Neural progenitor cell (in vitro differentiated cells): Measurements from ENCODE around the gene ZFAND3. TPM values are rescaled to one million over a fixed set of nuclear protein-coding genes. Genes with fewer than 3 reads are reported as not detected.

Experiments used
- DNase-seq: peaks from one replicate; pipeline ENCODE4 v3.0.0-alpha.2; 2016; ENCODE audit warnings: low spot score
- H2AFZ ChIP-seq: fragments of 200-600 bp; sonication (generic); replicated peaks from 2 replicates; pipeline ENCODE4 v1.6.1; 2016; ENCODE audit warnings: antibody characterized with exemption
- H3F3A ChIP-seq: fragments of 200-600 bp; sonication (generic); 2 replicates; pipeline ENCODE4 v1.6.1; 2016; ENCODE audit warnings: antibody characterized with exemption, low read depth
- H3K27ac ChIP-seq: fragments of 200-600 bp; sonication (generic); 2 replicates; pipeline ENCODE4 v1.5.1; 2016; ENCODE audit warnings: mild to moderate bottlenecking
- H3K27me3 ChIP-seq: fragments of 200-600 bp; sonication (generic); 2 replicates; pipeline ENCODE4 v1.6.1; 2016; ENCODE audit warnings: mild to moderate bottlenecking, moderate library complexity
- H3K36me3 ChIP-seq: fragments of 200-600 bp; sonication (generic); 2 replicates; pipeline ENCODE4 v1.5.1; 2016
- H3K4me1 ChIP-seq: fragments of 200-600 bp; sonication (generic); 2 replicates; pipeline ENCODE4 v1.6.1; 2016; ENCODE audit warnings: mixed run types
- H3K4me2 ChIP-seq: fragments of 200-600 bp; sonication (generic); 2 replicates; pipeline ENCODE4 v1.6.1; 2016
- H3K4me3 ChIP-seq: fragments of 200-600 bp; sonication (generic); 2 replicates; pipeline ENCODE4 v1.5.1; 2016
- H3K79me2 ChIP-seq: fragments of 200-600 bp; sonication (generic); 2 replicates; pipeline ENCODE4 v1.6.1; 2016; ENCODE audit warnings: low read depth
- H3K9ac ChIP-seq: fragments of 200-600 bp; sonication (generic); 2 replicates; pipeline ENCODE4 v1.6.1; 2016
- H3K9me3 ChIP-seq: fragments of 200-600 bp; sonication (generic); 2 replicates; pipeline ENCODE4 v1.5.1; 2016; ENCODE audit warnings: low read depth
- H4K20me1 ChIP-seq: fragments of 200-600 bp; sonication (generic); 2 replicates; pipeline ENCODE4 v1.6.1; 2016; ENCODE audit warnings: low read depth
- H3K27ac Mint-ChIP-seq: 3 replicates; pipeline ENCODE4 v1.8.0; 2021; ENCODE audit warnings: mixed read lengths
- H3K27me3 Mint-ChIP-seq: 2 replicates; pipeline ENCODE4 v1.8.0; 2022; ENCODE audit warnings: low read depth, mild to moderate bottlenecking, inconsistent platforms, moderate library complexity, mixed read lengths; ENCODE audit not compliant: insufficient read depth
- H3K36me3 Mint-ChIP-seq: 3 replicates; pipeline ENCODE4 v1.8.0; 2021; ENCODE audit warnings: mixed read lengths
- H3K4me1 Mint-ChIP-seq: 3 replicates; pipeline ENCODE4 v1.8.0; 2021; ENCODE audit warnings: mixed read lengths
- H3K4me3 Mint-ChIP-seq: 3 replicates; pipeline ENCODE4 v1.8.0; 2021; ENCODE audit warnings: mild to moderate bottlenecking, moderate library complexity, mixed read lengths
- H3K9me3 Mint-ChIP-seq: 3 replicates; pipeline ENCODE4 v1.8.0; 2020; ENCODE audit warnings: mixed read lengths
- EZH2 ChIP-seq: fragments of 200-600 bp; sonication (generic); IDR thresholded peaks from 2 replicates; pipeline ENCODE4 v1.6.1; 2017; ENCODE audit warnings: antibody characterized with exemption, mild to moderate bottlenecking, moderate library complexity
- EZH2phosphoT487 ChIP-seq: fragments of 200-600 bp; sonication (generic); IDR thresholded peaks from 2 replicates; pipeline ENCODE4 v1.6.1; 2017; ENCODE audit warnings: antibody characterized with exemption
- total RNA-seq: library from RNA; depleted of rRNA; stranded (reverse); fragments of >200 nt; gene quantifications from 2 replicates; pipeline ENCODE4 v1.2.3, GENCODE V29; 2015; ENCODE audit warnings: low replicate concordance
- TF ChIP-seq, protein P1 (sequence below): fragments of 200-600 bp; sonication (generic); IDR thresholded peaks from 2 replicates; pipeline ENCODE4 v1.5.1; 2017; ENCODE audit warnings: antibody characterized with exemption, mild to moderate bottlenecking

The ZFAND3 gene
- total RNA-seq, 1 donor from 2014 or later: 24.3 TPM

DNA sequence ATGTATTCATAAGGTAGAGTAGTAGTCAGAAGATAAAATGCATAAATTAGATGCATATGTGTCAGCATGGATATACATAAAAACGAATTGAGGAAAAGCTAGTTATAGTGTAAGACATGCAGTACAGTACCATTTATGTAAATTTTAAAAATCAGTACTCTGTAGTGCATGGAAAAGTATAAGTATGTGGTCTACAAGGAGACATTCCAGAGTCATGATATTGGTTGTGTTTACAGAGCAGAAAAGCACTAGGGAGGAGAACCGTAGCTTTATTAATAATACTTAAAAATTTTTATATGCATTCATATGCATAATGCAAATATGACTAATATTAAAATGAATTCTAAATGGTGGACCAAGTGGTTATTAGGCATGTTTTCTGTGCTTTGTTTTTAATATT lies 220.0 kb downstream of the ZFAND3 start:
- Mint-ChIP-seq H3K9me3 (no peaks in the 10 kb centered on the region), H3K27ac (no peak overlapping the region), H3K36me3 (peaks cover 4% of the 10 kb centered on the region), H3K4me3 (no peak overlapping the region), H3K4me1 (peaks cover 9% of the 10 kb centered on the region), H3K27me3 (no peaks in the 10 kb centered on the region)
- no peaks in the 10 kb centered on the region for H3K27me3 ChIP-seq
- no peak for DNase-seq
- H3K9ac ChIP-seq: no peak overlapping the region
- no peaks in the 10 kb centered on the region for H3F3A ChIP-seq
- H3K4me1 ChIP-seq: peaks cover 23% of the 10 kb centered on the region
- peaks cover 70% of the 10 kb centered on the region for H3K79me2 ChIP-seq
- no peak overlapping the region for H3K27ac ChIP-seq
- H3K4me2 ChIP-seq: no peak overlapping the region
- peaks cover 23% of the 10 kb centered on the region for H4K20me1 ChIP-seq
- no peak for TF ChIP-seq EZH2phosphoT487
- no peak for TF ChIP-seq EZH2
- TF ChIP-seq, protein P1, sequence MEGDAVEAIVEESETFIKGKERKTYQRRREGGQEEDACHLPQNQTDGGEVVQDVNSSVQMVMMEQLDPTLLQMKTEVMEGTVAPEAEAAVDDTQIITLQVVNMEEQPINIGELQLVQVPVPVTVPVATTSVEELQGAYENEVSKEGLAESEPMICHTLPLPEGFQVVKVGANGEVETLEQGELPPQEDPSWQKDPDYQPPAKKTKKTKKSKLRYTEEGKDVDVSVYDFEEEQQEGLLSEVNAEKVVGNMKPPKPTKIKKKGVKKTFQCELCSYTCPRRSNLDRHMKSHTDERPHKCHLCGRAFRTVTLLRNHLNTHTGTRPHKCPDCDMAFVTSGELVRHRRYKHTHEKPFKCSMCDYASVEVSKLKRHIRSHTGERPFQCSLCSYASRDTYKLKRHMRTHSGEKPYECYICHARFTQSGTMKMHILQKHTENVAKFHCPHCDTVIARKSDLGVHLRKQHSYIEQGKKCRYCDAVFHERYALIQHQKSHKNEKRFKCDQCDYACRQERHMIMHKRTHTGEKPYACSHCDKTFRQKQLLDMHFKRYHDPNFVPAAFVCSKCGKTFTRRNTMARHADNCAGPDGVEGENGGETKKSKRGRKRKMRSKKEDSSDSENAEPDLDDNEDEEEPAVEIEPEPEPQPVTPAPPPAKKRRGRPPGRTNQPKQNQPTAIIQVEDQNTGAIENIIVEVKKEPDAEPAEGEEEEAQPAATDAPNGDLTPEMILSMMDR: no peak
- H3K4me3 ChIP-seq: no peak overlapping the region
- no peak overlapping the region for H2AFZ ChIP-seq
- H3K36me3 ChIP-seq: no peaks in the 10 kb centered on the region
- H3K9me3 ChIP-seq: no peaks in the 10 kb centered on the region

DNA sequence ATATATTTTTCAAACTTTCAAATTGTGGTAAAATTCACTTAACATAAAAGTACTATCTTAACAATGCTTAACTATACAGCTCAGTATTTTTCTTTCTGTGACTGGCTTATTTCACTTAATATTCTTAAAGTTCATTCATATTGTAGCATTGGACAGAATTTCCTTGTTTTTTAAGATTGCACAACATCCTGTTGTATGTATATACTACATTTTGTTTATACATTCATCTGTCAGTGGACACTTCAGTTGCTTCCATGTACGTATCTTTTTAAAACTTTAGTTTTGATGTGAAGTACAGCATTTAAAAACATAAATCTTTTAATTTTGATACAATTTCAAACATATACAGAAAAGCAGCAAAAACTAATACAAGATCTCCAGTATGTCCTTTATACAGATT lies 220.7 kb downstream of the ZFAND3 start:
- no peak overlapping the region for H3K4me3 Mint-ChIP-seq
- Histone ChIP-seq H3K4me2 (no peak overlapping the region), H3K27me3 (no peaks in the 10 kb centered on the region), H3K4me3 (no peak overlapping the region), H3K79me2 (peaks cover 70% of the 10 kb centered on the region), H3F3A (no peaks in the 10 kb centered on the region), H3K4me1 (peaks cover 15% of the 10 kb centered on the region), H4K20me1 (peaks cover 18% of the 10 kb centered on the region), H3K27ac (no peak overlapping the region), H3K36me3 (no peaks in the 10 kb centered on the region), H3K9ac (no peak overlapping the region), H3K9me3 (no peaks in the 10 kb centered on the region), H2AFZ (no peak overlapping the region)
- TF ChIP-seq EZH2 (no peak), EZH2phosphoT487 (no peak)
- TF ChIP-seq, protein P1: no peak
- H3K36me3 Mint-ChIP-seq: peaks cover 4% of the 10 kb centered on the region
- H3K4me1 Mint-ChIP-seq: peaks cover 3% of the 10 kb centered on the region
- H3K27me3 Mint-ChIP-seq: no peaks in the 10 kb centered on the region
- no peaks in the 10 kb centered on the region for H3K9me3 Mint-ChIP-seq
- no peak overlapping the region for H3K27ac Mint-ChIP-seq
- no peak for DNase-seq

DNA sequence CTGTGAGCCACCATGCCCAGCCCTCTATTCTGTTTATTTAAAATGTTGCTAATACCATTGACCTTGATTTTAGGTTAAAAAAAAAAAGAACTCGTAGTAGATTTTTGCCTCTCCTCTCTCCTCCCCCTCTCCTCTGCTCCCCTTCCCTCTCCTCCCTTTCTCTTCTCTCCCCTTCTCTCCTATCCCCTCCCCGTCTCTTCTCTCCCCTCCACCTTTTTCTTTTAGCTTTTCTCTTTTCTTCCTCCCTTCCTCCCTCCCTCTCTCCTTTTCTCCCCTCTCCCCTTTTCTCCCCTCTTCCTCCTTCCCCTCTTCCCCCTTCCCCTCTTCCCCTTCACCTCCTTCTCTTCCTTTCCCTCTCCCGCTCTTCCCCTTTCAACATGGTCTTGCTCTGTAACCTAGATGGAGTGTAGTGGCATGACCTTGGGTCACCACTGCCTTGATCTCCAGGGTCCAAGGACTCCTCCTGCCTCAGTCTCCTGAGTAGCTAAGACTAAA lies 223.8 kb downstream of the ZFAND3 start:
- no peaks in the 10 kb centered on the region for H3K27me3 Mint-ChIP-seq
- H3K27ac Mint-ChIP-seq: no peak overlapping the region
- peaks cover 57% of the 10 kb centered on the region for H3K79me2 ChIP-seq

More for the DNA sequence above, 223.8 kb downstream of the ZFAND3 start:
- Histone ChIP-seq H3K27ac (no peak overlapping the region), H4K20me1 (peaks cover 18% of the 10 kb centered on the region), H3K4me1 (no peaks in the 10 kb centered on the region), H3K4me3 (no peak overlapping the region), H3K9ac (no peak overlapping the region), H3K36me3 (no peaks in the 10 kb centered on the region), H3K9me3 (no peaks in the 10 kb centered on the region), H3F3A (no peaks in the 10 kb centered on the region), H3K4me2 (no peak overlapping the region), H3K27me3 (no peaks in the 10 kb centered on the region), H2AFZ (no peak overlapping the region)
- TF ChIP-seq EZH2phosphoT487 (no peak), EZH2 (no peak)
- TF ChIP-seq, protein P1: no peak
- Mint-ChIP-seq H3K4me3 (no peak overlapping the region), H3K36me3 (peaks cover 2% of the 10 kb centered on the region), H3K9me3 (no peaks in the 10 kb centered on the region), H3K4me1 (peaks cover 3% of the 10 kb centered on the region)
- DNase-seq: no peak
